Lower leg skin (tissue), 4 donors: ENCODE results near the gene UGT1A6. TPM values are rescaled to one million over a fixed set of nuclear protein-coding genes. Genes with fewer than 3 reads are reported as not detected.

ENCODE experiments used
- DNase-seq, 2 donors: peaks; one replicate each; pipeline ENCODE4 v3.0.0-alpha.2; 2019; ENCODE audit warnings: low spot score in 2 of 2
- H3K4me3 ChIP-seq: fragments of 200-600 bp; sonication (generic); 2 replicates; pipeline ENCODE4 v1.5.1; 2017; ENCODE audit warnings: mild to moderate bottlenecking, low read depth; ENCODE audit not compliant: poor library complexity, severe bottlenecking
- CTCF ChIP-seq, 3 donors: fragments of 450-650 bp; IDR thresholded peaks; one replicate each; pipeline ENCODE4 v1.5.1; 2016; ENCODE audit warnings: antibody characterized with exemption in 3 of 3, mild to moderate bottlenecking in 3 of 3, moderate library complexity in 2 of 3
- POLR2A ChIP-seq, 2 donors: fragments of 450-650 bp; IDR thresholded peaks; one replicate each; pipeline ENCODE4 v1.6.1; 2016 to 2017; ENCODE audit warnings: antibody characterized with exemption in 2 of 2, mild to moderate bottlenecking in 1 of 2, moderate library complexity in 1 of 2
- WGBS, 2 donors: methylation state at CpG; one replicate each; pipeline ENCODE4 v1.1.5; 2018; 5-methylcytosine and 5-hydroxymethylcytosine counted together
- intact Hi-C: fragments of 100-400 bp; cut with DNase I; formaldehyde crosslinking; loops from one replicate; pipeline ENCODE4 v1.15.0; 2023; ENCODE audit warnings: low total_unique reads
- total RNA-seq, 4 donors: library from RNA; depleted of rRNA; stranded (reverse); fragments of >200 nt; gene quantifications; one replicate each; pipeline ENCODE4 v1.1.0, GENCODE V29; 2016

UGT1A6 gene
- total RNA-seq, 4 donors from 2014 or later: 11.5 to 35.6 (median 14.4) TPM

- WGBS, 2 donors: 64 to 65% methylated on average over 7 of the region's 7 CpGs
- no peak for TF ChIP-seq CTCF (IDR thresholded peaks at IDR 0.05)
- TF ChIP-seq POLR2A (IDR thresholded peaks at IDR 0.05): no peak
- intact Hi-C loops: no loop called here
- peak in 1 of 2 donors; percentile 72 for DNase-seq
- no peak overlapping the region for H3K4me3 ChIP-seq
Observed at GRCh38 chr2:233799087-233799665, 106.5 kb downstream of the UGT1A6 start.

DNA sequence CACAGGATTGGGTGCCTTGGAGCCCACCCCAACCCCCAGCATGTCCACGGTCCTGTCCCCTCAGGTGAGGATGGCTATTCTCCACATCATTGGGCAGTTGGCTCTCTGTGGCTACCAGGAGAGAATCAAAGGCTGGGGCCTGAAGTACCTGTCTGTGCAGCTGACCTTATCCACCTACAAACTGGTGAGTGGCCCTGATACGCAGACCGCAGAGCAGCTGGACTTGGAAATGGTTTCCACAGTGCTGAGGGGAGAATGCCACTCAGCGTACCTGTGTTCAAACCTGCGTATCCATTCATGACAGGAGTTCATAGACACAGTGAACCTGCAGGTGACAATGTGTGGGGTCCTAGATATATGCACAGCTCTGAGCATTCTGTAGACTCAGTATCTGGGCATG, 107.0 kb downstream of the UGT1A6 start:
- intact Hi-C loops: no loop called here
- no peak overlapping the region for H3K4me3 ChIP-seq
- TF ChIP-seq POLR2A (IDR thresholded peaks at IDR 0.05) (no peak), CTCF (IDR thresholded peaks at IDR 0.05) (no peak)
- 48 to 57% methylated on average over 5 of the region's 5 CpGs for WGBS, 2 donors
- DNase-seq: peak in 1 of 2 donors; percentile 6

- peak in 1 of 2 donors; percentile 31 for DNase-seq
- WGBS, 2 donors: 86 to 91% methylated on average over 7 of the region's 7 CpGs
- TF ChIP-seq POLR2A (IDR thresholded peaks at IDR 0.05) (no peak), CTCF (IDR thresholded peaks at IDR 0.05) (no peak)
Observed at GRCh38 chr2:233800208-233800607, 107.5 kb downstream of the UGT1A6 start.

GRCh38 chr2:233801357-233802131, 108.9 kb downstream of the UGT1A6 start:
- H3K4me3 ChIP-seq: no peak overlapping the region
- intact Hi-C loops: no loop called here
- TF ChIP-seq CTCF (IDR thresholded peaks at IDR 0.05) (no peak), POLR2A (IDR thresholded peaks at IDR 0.05) (no peak)
- WGBS, 2 donors: 80 to 83% methylated on average over 9 of the region's 9 CpGs
- DNase-seq: peak in 1 of 2 donors; percentile 60

More at GRCh38 chr2:233800208-233800607, 107.5 kb downstream of the UGT1A6 start:
- intact Hi-C loops: no loop called here
- no peak overlapping the region for H3K4me3 ChIP-seq

- intact Hi-C loops: no loop called here
- TF ChIP-seq POLR2A (IDR thresholded peaks at IDR 0.05) (no peak), CTCF (IDR thresholded peaks at IDR 0.05) (no peak)
- H3K4me3 ChIP-seq: no peak overlapping the region
- DNase-seq: no peak
- 68 to 80% methylated on average over 3 of the region's 3 CpGs for WGBS, 2 donors
Observed at GRCh38 chr2:233802132-233802815, 109.6 kb downstream of the UGT1A6 start.
